ENCODE results near the gene SSNA1.
A peak's percentile ranks its signal among the peaks of the same experiment; 100 is the strongest.

SSNA1 gene

DNA sequence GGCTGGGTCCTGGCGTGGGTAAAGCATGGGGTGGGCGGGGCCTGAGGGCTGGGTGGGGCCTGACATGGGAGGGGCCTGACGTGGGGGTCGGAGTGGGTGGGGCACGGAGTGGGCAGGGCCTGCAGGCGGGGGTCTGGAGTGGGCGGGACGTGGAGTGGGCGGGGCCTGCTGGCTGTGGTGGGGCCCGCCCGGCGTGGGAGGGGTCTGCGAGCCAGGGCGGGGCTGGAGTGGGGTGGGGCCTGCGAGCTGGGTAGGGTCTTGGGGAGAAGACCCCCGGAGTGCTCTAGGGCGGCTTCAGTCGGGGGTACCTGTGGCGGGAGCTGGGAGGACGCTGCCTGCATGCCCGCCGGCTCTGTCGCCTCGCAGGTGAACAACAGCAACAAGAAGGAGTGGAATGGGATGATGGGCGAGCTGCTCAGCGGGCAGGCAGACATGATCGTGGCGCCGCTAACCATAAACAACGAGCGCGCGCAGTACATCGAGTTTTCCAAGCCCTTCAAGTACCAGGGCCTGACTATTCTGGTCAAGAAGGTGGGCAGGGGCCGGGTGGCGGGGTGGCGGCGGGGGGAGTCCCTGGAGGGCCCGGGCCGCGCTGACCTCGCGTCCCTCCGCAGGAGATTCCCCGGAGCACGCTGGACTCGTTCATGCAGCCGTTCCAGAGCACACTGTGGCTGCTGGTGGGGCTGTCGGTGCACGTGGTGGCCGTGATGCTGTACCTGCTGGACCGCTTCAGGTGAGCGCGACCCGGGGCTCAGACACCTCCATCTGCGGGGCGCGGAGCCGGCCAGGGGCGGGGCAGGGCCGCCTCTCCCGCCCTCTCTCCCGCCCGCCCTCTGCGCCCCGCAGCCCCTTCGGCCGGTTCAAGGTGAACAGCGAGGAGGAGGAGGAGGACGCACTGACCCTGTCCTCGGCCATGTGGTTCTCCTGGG lies 26.7 kb upstream of the SSNA1 start:
- Mint-ChIP-seq H3K4me1 (peaks cover 11% of the 10 kb centered on the region), H3K27ac (no peak overlapping the region), H3K36me3 (no peaks in the 10 kb centered on the region), H3K27me3 (peaks cover 37% of the 10 kb centered on the region), H3K9me3 (no peaks in the 10 kb centered on the region), H3K4me3 (no peak overlapping the region)
- ATAC-seq (ENCODE audit: low read depth), result no peak
- no peak for DNase-seq (ENCODE audit: low spot score in 2 of 2)

DNA sequence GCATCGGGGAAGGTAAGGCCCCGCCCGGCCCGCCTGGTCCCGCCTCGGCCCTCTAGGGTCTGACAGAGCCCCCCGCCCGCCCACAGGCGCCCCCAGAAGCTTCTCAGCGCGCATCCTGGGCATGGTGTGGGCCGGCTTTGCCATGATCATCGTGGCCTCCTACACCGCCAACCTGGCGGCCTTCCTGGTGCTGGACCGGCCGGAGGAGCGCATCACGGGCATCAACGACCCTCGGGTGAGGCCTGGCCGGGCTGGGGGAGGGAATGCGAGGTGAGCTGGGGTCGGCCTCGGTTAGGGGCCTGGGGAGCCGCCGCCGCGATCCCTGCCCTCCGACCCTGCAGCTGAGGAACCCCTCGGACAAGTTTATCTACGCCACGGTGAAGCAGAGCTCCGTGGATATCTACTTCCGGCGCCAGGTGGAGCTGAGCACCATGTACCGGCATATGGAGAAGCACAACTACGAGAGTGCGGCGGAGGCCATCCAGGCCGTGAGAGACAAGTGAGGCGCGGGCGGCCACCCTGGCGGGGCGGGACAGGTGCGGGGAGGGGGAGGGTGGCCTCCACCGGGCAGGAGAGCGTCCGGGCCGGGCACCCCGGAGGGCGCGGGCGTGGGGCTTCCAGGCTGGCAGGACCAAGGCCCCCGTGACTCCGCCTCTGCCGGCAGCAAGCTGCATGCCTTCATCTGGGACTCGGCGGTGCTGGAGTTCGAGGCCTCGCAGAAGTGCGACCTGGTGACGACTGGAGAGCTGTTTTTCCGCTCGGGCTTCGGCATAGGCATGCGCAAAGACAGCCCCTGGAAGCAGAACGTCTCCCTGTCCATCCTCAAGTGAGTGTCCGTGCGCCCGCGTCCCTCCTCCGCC lies 25.7 kb upstream of the SSNA1 start:
- peaks cover 34% of the 10 kb centered on the region for H3K27me3 Mint-ChIP-seq
- no peak overlapping the region for H3K27ac Mint-ChIP-seq
- peak overlapping the region; percentile 40 for H3K4me3 Mint-ChIP-seq
- H3K9me3 Mint-ChIP-seq, result no peaks in the 10 kb centered on the region
- ATAC-seq (ENCODE audit: low read depth) (peak; percentile 49), DNase-seq (ENCODE audit: low spot score in 2 of 2) (no peak)
- H3K36me3 Mint-ChIP-seq, result no peaks in the 10 kb centered on the region
- peaks cover 11% of the 10 kb centered on the region for H3K4me1 Mint-ChIP-seq

DNA sequence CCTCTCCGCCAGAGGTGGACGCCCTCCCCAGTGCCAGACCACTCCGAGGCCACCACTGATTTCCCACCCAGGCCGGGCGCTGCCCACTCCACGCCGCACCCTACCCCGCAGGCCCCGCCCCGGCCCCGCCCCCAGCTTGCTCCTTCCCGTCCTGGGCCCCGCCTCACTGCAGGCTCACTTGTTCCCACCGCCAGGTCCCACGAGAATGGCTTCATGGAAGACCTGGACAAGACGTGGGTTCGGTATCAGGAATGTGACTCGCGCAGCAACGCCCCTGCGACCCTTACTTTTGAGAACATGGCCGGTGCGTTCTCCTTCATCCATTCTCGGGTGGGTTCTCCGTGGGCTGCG lies 25.1 kb upstream of the SSNA1 start:
- ATAC-seq (ENCODE audit: low read depth) (no peak), DNase-seq (ENCODE audit: low spot score in 2 of 2) (no peak)
- Mint-ChIP-seq H3K4me3 (peak overlapping the region; percentile 57), H3K27ac (no peak overlapping the region), H3K27me3 (peaks cover 30% of the 10 kb centered on the region), H3K9me3 (no peaks in the 10 kb centered on the region), H3K4me1 (peaks cover 7% of the 10 kb centered on the region), H3K36me3 (no peaks in the 10 kb centered on the region)

DNA sequence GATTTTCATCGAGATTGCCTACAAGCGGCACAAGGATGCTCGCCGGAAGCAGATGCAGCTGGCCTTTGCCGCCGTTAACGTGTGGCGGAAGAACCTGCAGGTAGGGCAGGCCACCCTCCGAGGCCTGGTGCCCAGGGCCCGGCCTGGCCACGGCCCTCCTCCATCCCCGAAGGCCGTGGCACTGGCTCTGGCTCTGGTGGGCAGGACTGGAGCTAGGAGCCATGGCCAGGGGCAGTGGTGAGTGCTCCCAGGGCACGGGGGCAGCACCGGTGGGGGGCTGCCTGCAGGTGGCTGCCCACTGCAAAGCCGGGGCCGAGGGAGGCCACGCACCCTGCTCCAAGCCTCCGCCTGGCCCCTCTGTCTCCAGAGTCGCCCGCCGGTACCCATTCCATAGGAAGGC lies 24.7 kb upstream of the SSNA1 start:
- ATAC-seq (ENCODE audit: low read depth) (no peak), DNase-seq (ENCODE audit: low spot score in 2 of 2) (no peak)
- Mint-ChIP-seq H3K27me3 (peaks cover 32% of the 10 kb centered on the region), H3K9me3 (no peaks in the 10 kb centered on the region), H3K4me3 (no peak overlapping the region), H3K4me1 (peaks cover 8% of the 10 kb centered on the region), H3K36me3 (no peaks in the 10 kb centered on the region), H3K27ac (no peak overlapping the region)

DNA sequence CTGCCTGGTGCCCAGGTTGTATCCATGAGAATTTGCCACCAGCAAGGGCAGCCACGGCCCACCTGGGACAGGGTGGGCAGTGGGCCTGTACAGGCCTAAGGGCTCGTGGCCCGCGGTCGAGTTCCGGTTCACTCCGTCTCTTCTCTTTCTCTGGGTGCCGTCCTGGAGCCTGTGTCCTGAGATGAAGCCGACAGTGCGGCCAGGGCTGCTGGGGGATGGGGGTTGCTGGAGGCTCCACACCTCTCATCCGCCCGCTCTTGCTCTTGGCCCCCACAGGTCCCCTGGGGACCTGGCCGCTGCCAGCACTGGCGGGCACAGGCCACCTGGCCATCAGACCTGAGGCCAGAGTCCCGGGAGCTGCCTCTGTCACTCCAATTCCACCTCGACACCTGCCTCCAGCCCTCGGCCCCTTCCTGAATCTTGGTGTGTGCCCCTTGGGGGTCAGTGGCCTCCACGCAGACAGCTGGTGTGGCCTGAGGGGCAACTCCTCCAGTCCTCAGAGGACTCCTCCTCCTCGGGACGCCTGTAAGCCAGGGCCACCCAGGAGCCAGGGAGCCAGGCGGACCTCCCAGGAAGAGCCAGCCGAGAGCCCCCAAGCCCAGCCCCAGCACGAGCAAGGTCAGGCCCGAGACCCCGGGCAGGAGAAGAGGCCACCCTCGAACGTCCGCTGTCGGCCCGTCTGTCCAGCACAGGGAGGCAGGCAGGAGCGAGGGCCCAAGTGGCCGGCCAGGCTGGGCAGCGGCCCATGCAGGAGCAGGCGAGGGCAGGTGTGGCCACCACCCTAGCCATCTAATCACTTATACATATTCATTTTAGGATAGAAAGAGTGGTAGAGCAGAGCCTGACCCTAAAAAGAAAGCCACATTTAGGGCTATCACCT lies 23.9 kb upstream of the SSNA1 start:
- Mint-ChIP-seq H3K27ac (no peak overlapping the region), H3K4me3 (no peak overlapping the region), H3K9me3 (no peaks in the 10 kb centered on the region), H3K36me3 (no peaks in the 10 kb centered on the region), H3K27me3 (peaks cover 28% of the 10 kb centered on the region), H3K4me1 (peaks cover 4% of the 10 kb centered on the region)
- no peak for DNase-seq (ENCODE audit: low spot score in 2 of 2)
- ATAC-seq (ENCODE audit: low read depth), result no peak

DNA sequence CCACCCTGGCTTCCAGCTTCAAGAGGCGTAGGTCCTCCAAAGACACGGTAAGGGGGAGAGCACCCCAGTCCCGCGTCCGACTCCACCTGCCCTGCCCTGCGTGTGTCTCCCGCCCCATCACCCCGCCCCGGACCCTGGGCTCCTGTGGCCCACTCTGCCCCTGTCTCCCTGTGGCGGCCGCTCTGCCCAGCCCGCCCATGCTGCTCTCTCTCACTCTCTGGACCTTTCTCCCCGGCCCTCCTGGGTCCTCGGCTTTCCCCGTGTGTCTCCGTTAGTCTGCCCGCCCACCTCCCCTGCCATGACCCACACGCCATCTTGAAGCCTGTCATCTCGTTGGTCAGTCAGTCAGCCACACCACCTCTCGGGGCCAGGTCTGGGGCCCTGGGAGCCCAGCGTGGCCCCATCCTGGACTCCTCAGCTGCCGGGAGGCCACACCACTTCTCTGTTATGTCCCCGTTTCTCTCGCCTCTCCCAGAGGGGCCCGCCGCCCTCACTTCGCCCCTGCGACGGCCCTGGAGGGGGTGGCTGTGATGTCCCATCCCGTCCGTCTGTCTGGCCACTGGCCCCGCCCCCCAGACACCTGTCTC lies 23.1 kb upstream of the SSNA1 start:
- Mint-ChIP-seq H3K36me3 (no peaks in the 10 kb centered on the region), H3K4me1 (peaks cover 4% of the 10 kb centered on the region), H3K4me3 (no peak overlapping the region), H3K9me3 (no peaks in the 10 kb centered on the region), H3K27me3 (peaks cover 28% of the 10 kb centered on the region), H3K27ac (no peak overlapping the region)
- no peak for ATAC-seq (ENCODE audit: low read depth)
- no peak for DNase-seq (ENCODE audit: low spot score in 2 of 2)

DNA sequence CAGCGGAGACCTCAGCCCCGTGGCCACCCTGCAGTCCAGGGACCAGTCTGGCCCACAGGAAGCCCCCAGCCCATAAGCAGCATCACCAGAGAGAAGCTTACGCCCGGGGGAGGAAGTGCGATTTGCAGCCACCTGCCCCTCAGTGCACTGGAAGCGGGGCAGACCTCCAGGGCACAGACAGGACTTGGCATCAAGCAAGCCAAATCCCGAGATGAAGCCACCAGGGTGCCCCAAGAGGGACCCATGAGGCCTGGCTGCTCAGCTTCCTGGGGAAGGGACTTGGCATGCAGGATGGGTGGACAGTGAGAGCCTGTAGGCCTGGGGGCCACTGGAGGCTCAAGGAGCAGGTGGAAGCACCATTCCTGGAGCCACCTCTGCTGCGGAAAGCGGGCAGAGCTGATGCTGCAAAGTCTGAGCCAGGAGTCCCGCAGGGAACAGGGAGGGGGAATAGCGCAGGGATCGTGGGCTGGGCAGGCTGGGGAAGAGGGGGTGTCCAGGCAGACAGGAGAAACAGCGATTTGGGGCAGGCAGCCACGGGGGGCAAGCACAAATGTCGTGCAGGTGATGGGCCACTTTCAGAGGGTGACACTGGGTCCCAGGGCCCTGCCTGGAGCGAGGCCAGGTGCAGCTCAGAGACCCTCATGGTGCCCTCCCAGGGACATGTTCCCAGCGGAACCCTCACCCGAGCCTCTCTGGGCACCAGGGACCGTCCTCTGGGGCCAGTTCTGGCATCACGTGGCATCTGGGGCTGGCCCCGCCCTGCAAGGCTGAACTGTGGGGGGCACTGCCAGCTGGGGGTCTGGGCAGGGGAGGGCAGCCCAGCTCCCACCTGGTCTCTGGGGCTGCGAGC lies 21.9 kb upstream of the SSNA1 start:
- Mint-ChIP-seq H3K36me3 (no peaks in the 10 kb centered on the region), H3K9me3 (no peaks in the 10 kb centered on the region), H3K4me1 (peaks cover 4% of the 10 kb centered on the region), H3K27me3 (peaks cover 28% of the 10 kb centered on the region), H3K27ac (no peak overlapping the region), H3K4me3 (peak overlapping the region; percentile 38)
- DNase-seq (ENCODE audit: low spot score in 2 of 2) (no peak), ATAC-seq (ENCODE audit: low read depth) (no peak)

DNA sequence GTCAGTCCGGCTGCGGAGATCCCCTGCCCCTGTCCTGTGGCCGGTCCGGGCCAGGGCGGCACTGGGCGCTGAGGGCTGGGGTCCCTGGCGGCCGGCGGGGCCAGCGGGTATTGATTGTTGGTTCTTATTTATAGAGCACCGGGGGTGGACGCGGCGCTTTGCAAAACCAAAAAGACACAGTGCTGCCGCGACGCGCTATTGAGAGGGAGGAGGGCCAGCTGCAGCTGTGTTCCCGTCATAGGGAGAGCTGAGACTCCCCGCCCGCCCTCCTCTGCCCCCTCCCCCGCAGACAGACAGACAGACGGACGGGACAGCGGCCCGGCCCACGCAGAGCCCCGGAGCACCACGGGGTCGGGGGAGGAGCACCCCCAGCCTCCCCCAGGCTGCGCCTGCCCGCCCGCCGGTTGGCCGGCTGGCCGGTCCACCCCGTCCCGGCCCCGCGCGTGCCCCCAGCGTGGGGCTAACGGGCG lies 21.2 kb upstream of the SSNA1 start:
- H3K9me3 Mint-ChIP-seq, result no peaks in the 10 kb centered on the region
- DNase-seq (ENCODE audit: low spot score in 2 of 2), result no peak
- no peak for ATAC-seq (ENCODE audit: low read depth)
- no peak overlapping the region for H3K4me3 Mint-ChIP-seq
- H3K27me3 Mint-ChIP-seq, result peaks cover 26% of the 10 kb centered on the region
- peaks cover 4% of the 10 kb centered on the region for H3K4me1 Mint-ChIP-seq
- H3K36me3 Mint-ChIP-seq, result no peaks in the 10 kb centered on the region
- no peak overlapping the region for H3K27ac Mint-ChIP-seq

DNA sequence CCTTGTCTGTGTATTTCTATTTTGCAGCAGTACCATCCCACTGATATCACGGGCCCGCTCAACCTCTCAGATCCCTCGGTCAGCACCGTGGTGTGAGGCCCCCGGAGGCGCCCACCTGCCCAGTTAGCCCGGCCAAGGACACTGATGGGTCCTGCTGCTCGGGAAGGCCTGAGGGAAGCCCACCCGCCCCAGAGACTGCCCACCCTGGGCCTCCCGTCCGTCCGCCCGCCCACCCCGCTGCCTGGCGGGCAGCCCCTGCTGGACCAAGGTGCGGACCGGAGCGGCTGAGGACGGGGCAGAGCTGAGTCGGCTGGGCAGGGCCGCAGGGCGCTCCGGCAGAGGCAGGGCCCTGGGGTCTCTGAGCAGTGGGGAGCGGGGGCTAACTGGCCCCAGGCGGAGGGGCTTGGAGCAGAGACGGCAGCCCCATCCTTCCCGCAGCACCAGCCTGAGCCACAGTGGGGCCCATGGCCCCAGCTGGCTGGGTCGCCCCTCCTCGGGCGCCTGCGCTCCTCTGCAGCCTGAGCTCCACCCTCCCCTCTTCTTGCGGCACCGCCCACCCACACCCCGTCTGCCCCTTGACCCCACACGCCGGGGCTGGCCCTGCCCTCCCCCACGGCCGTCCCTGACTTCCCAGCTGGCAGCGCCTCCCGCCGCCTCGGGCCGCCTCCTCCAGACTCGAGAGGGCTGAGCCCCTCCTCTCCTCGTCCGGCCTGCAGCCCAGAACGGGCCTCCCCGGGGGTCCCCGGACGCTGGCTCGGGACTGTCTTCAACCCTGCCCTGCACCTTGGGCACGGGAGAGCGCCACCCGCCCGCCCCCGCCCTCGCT lies 20.5 kb upstream of the SSNA1 start:
- Mint-ChIP-seq H3K4me3 (no peak overlapping the region), H3K9me3 (no peaks in the 10 kb centered on the region), H3K4me1 (peaks cover 4% of the 10 kb centered on the region), H3K27me3 (peaks cover 24% of the 10 kb centered on the region), H3K36me3 (no peaks in the 10 kb centered on the region), H3K27ac (no peak overlapping the region)
- peak; percentile 28 for ATAC-seq (ENCODE audit: low read depth)
- DNase-seq (ENCODE audit: low spot score in 2 of 2), result no peak

DNA sequence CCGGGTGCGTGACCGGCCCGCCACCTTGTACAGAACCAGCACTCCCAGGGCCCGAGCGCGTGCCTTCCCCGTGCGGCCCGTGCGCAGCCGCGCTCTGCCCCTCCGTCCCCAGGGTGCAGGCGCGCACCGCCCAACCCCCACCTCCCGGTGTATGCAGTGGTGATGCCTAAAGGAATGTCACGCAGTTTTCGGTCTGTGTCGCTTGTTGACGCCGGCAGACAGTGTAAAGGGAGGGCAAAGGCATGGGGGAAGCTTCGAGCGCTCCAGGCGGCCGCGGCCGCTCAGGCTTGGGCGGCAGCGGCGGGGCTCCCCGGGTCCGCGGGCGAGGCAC lies 19.9 kb upstream of the SSNA1 start:
- no peaks in the 10 kb centered on the region for H3K9me3 Mint-ChIP-seq
- H3K36me3 Mint-ChIP-seq, result no peaks in the 10 kb centered on the region
- peak overlapping the region; percentile 14 for H3K27ac Mint-ChIP-seq
- peaks cover 4% of the 10 kb centered on the region for H3K4me1 Mint-ChIP-seq
- ATAC-seq (ENCODE audit: low read depth), result peak; percentile 41
- peak in 1 of 2 donors; percentile 47 for DNase-seq (ENCODE audit: low spot score in 2 of 2)
- peak overlapping the region; percentile 61 for H3K4me3 Mint-ChIP-seq
- H3K27me3 Mint-ChIP-seq, result peaks cover 22% of the 10 kb centered on the region

DNA sequence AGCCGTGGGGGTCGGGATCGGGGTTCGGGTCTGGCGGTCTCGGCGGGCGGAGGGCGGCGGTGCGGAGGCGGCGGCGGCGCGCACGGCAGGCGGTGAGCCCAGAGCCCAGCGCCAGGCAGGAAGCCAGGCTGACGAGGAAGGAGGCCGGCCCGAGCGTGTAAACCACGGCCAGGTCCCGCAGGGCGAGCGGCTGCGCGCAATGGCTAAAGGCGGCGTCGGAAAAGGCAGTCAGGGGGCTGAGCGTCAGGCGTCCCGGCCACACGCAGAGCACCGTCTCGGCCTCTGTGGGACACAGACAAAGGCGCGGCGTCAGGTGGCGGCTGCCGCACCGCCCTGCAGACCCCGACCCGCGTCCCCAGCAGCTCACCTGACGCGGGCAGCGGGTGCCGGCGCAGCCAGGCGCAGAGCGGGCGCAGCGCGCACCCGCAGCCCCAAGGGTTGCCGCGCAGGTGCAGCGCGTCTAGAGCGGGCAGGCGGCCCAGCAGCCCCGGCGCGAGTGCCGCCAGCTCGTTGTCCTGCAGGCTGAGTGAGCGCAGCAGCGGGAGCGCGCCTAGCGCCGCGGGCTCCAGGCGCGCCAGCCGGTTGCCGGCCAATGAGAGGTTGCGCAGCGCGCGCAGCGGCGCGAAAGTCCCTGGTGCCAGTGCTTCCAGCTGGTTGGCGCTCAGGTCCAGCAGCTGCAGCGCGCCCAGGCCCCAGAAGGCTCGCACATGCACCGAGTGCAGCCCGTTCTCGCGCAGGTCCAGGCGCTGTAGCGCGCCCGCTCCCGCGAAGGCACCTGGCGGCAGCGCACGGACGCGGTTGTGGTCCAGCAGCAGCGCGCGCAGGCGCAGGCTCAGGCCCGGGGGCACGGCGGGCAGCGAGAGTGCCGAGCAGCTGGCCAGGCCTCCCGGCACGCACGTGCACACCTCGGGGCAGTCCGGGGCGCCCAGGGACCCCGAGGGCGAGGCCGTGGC lies 19.3 kb upstream of the SSNA1 start:
- no peaks in the 10 kb centered on the region for H3K36me3 Mint-ChIP-seq
- H3K27ac Mint-ChIP-seq, result peak overlapping the region; percentile 14
- ATAC-seq (ENCODE audit: low read depth), result peak; percentile 25
- no peak for DNase-seq (ENCODE audit: low spot score in 2 of 2)
- peaks cover 21% of the 10 kb centered on the region for H3K27me3 Mint-ChIP-seq
- H3K4me3 Mint-ChIP-seq, result peak overlapping the region; percentile 67
- H3K4me1 Mint-ChIP-seq, result peaks cover 4% of the 10 kb centered on the region
- no peaks in the 10 kb centered on the region for H3K9me3 Mint-ChIP-seq

Data from memory B cell (primary cell).